Chondrocyte (in vitro differentiated cells): ENCODE measurements around the gene KCNAB2. TPM values are rescaled to one million over a fixed set of nuclear protein-coding genes. Genes with fewer than 3 reads are reported as not detected.

Experiments
- DNase-seq: peaks from one replicate; pipeline ENCODE4 v3.0.0; 2021; ENCODE audit warnings: mixed read lengths, low spot score
- H3K27ac Mint-ChIP-seq: one replicate; pipeline ENCODE4 v1.8.0; 2021; ENCODE audit warnings: mild to moderate bottlenecking, moderate library complexity, mixed read lengths; ENCODE audit not compliant: unreplicated experiment
- H3K27me3 Mint-ChIP-seq: 2 replicates; pipeline ENCODE4 v1.8.0; 2021; ENCODE audit warnings: low read depth, mixed read lengths
- H3K36me3 Mint-ChIP-seq: 2 replicates; pipeline ENCODE4 v1.8.0; 2021; ENCODE audit warnings: low read depth, mixed read lengths
- H3K4me1 Mint-ChIP-seq: 2 replicates; pipeline ENCODE4 v1.8.0; 2021; ENCODE audit warnings: low read depth, mild to moderate bottlenecking, mixed read lengths
- H3K4me3 Mint-ChIP-seq: one replicate; pipeline ENCODE4 v1.8.0; 2021; ENCODE audit warnings: mild to moderate bottlenecking, moderate library complexity, mixed read lengths; ENCODE audit not compliant: unreplicated experiment
- H3K9me3 Mint-ChIP-seq: 2 replicates; pipeline ENCODE4 v1.8.0; 2021; ENCODE audit warnings: low read depth, mixed read lengths
- CTCF ChIP-seq: fragments of 200-600 bp; sonication (generic); IDR thresholded peaks from 2 replicates; pipeline ENCODE4 v1.5.0; 2021; ENCODE audit warnings: antibody characterized with exemption, mild to moderate bottlenecking, moderate library complexity
- total RNA-seq: library from RNA; stranded (reverse); gene quantifications from 3 replicates; pipeline ENCODE4 v1.2.1, GENCODE V29; 2021

The KCNAB2 gene
- total RNA-seq, 1 donor from 2014 or later = 5.2 TPM

GRCh38 chr1:6086762-6087376 is 41.2 kb downstream of the KCNAB2 start:
- DNase-seq = no peak
- peaks cover 21% of the 10 kb centered on the region for H3K27me3 Mint-ChIP-seq
- H3K36me3 Mint-ChIP-seq = peaks cover 1% of the 10 kb centered on the region
- H3K9me3 Mint-ChIP-seq = no peaks in the 10 kb centered on the region
- H3K27ac Mint-ChIP-seq = no peak overlapping the region
- no peak overlapping the region for H3K4me3 Mint-ChIP-seq
- no peak for TF ChIP-seq CTCF
- H3K4me1 Mint-ChIP-seq = no peaks in the 10 kb centered on the region

- peaks cover 1% of the 10 kb centered on the region for H3K36me3 Mint-ChIP-seq
- no peak for TF ChIP-seq CTCF
- no peaks in the 10 kb centered on the region for H3K9me3 Mint-ChIP-seq
- H3K4me1 Mint-ChIP-seq = no peaks in the 10 kb centered on the region
- H3K27me3 Mint-ChIP-seq = peaks cover 26% of the 10 kb centered on the region
- H3K27ac Mint-ChIP-seq = no peak overlapping the region
- no peak overlapping the region for H3K4me3 Mint-ChIP-seq
- DNase-seq = no peak
Observed at GRCh38 chr1:6087377-6087772, 41.7 kb downstream of the KCNAB2 start.

GRCh38 chr1:6087958-6088357 is 42.3 kb downstream of the KCNAB2 start:
- Mint-ChIP-seq H3K27me3 (peaks cover 28% of the 10 kb centered on the region), H3K36me3 (peaks cover 1% of the 10 kb centered on the region), H3K4me3 (no peak overlapping the region), H3K27ac (no peak overlapping the region), H3K4me1 (no peaks in the 10 kb centered on the region), H3K9me3 (no peaks in the 10 kb centered on the region)
- TF ChIP-seq CTCF = no peak
- no peak for DNase-seq

GRCh38 chr1:6088956-6089355 is 43.3 kb downstream of the KCNAB2 start:
- Mint-ChIP-seq H3K27ac (no peak overlapping the region), H3K27me3 (peaks cover 28% of the 10 kb centered on the region), H3K4me1 (no peaks in the 10 kb centered on the region), H3K9me3 (no peaks in the 10 kb centered on the region), H3K4me3 (no peak overlapping the region), H3K36me3 (peaks cover 1% of the 10 kb centered on the region)
- no peak for TF ChIP-seq CTCF
- no peak for DNase-seq

GRCh38 chr1:6090288-6090687 is 44.6 kb downstream of the KCNAB2 start:
- peaks cover 22% of the 10 kb centered on the region for H3K27me3 Mint-ChIP-seq
- H3K4me3 Mint-ChIP-seq = no peak overlapping the region
- no peaks in the 10 kb centered on the region for H3K36me3 Mint-ChIP-seq
- H3K4me1 Mint-ChIP-seq = no peaks in the 10 kb centered on the region
- H3K27ac Mint-ChIP-seq = no peak overlapping the region
- no peaks in the 10 kb centered on the region for H3K9me3 Mint-ChIP-seq
- DNase-seq = no peak
- no peak for TF ChIP-seq CTCF
